H9 (cell line): Measurements from ENCODE around the gene POLN. TPM values are rescaled to one million over a fixed set of nuclear protein-coding genes. Genes with fewer than 3 reads are reported as not detected.

Source experiments
- DNase-seq: peaks from one replicate; pipeline ENCODE4 v3.0.0-alpha.2; 2017
- H2AFZ ChIP-seq: one replicate; pipeline ENCODE4 v1.6.1; 2013; ENCODE audit warnings: mild to moderate bottlenecking, low read length, control low read depth, moderate library complexity
- H2AK5ac ChIP-seq: 2 replicates; pipeline ENCODE4 v1.6.1; 2013; ENCODE audit warnings: low read length, control low read depth, mixed read lengths; ENCODE audit not compliant: insufficient read length
- H2BK120ac ChIP-seq: one replicate; pipeline ENCODE4 v1.6.1; 2013; ENCODE audit warnings: low read depth, mild to moderate bottlenecking, low read length, control low read depth, inconsistent platforms; ENCODE audit not compliant: poor library complexity, severe bottlenecking
- H2BK12ac ChIP-seq: 2 replicates; pipeline ENCODE4 v1.6.1; 2013; ENCODE audit warnings: low read length, control low read depth, mixed read lengths, low read depth; ENCODE audit not compliant: insufficient read length
- H2BK15ac ChIP-seq: 2 replicates; pipeline ENCODE4 v1.6.1; 2013; ENCODE audit warnings: low read depth, low read length, control low read depth
- H2BK20ac ChIP-seq: one replicate; pipeline ENCODE4 v1.6.1; 2013; ENCODE audit warnings: low read depth, mild to moderate bottlenecking, low read length, control low read depth, inconsistent platforms; ENCODE audit not compliant: poor library complexity, severe bottlenecking
- H2BK5ac ChIP-seq: 2 replicates; pipeline ENCODE4 v1.6.1; 2013; ENCODE audit warnings: low read length, control low read depth, mixed read lengths; ENCODE audit not compliant: insufficient read length
- H3K14ac ChIP-seq: 2 replicates; pipeline ENCODE4 v1.6.1; 2013; ENCODE audit warnings: low read length, control low read depth; ENCODE audit not compliant: insufficient read depth
- H3K18ac ChIP-seq: 2 replicates; pipeline ENCODE4 v1.6.1; 2013; ENCODE audit warnings: low read depth, mild to moderate bottlenecking, mixed read lengths, low read length, control low read depth; ENCODE audit not compliant: insufficient read length
- H3K23ac ChIP-seq: 2 replicates; pipeline ENCODE4 v1.6.1; 2013; ENCODE audit warnings: low read length, control low read depth, mixed read lengths, low read depth; ENCODE audit not compliant: insufficient read length
- H3K23me2 ChIP-seq: 2 replicates; pipeline ENCODE4 v1.6.1; 2013; ENCODE audit warnings: low read depth, mild to moderate bottlenecking, mixed read lengths, low read length, control low read depth; ENCODE audit not compliant: insufficient read length, poor library complexity, severe bottlenecking
- H3K27ac ChIP-seq: 2 replicates; pipeline ENCODE4 v1.5.1; 2013; ENCODE audit warnings: low read length, control low read depth, mixed read lengths, low read depth; ENCODE audit not compliant: insufficient read length
- H3K27me3 ChIP-seq: 2 replicates; pipeline ENCODE4 v1.6.1; 2013; ENCODE audit warnings: low read length, control low read depth, inconsistent platforms; ENCODE audit not compliant: insufficient read depth
- H3K4ac ChIP-seq: 2 replicates; pipeline ENCODE4 v1.6.1; 2013; ENCODE audit warnings: low read depth, mild to moderate bottlenecking, control low read depth, inconsistent platforms, low read length, moderate library complexity
- H3K4me1 ChIP-seq: 2 replicates; pipeline ENCODE4 v1.6.1; 2013; ENCODE audit warnings: low read length, control low read depth, inconsistent platforms; ENCODE audit not compliant: insufficient read depth
- H3K4me2 ChIP-seq: 2 replicates; pipeline ENCODE4 v1.6.1; 2013; ENCODE audit warnings: low read length, control low read depth, mixed read lengths; ENCODE audit not compliant: insufficient read length, insufficient read depth
- H3K56ac ChIP-seq: 2 replicates; pipeline ENCODE4 v1.6.1; 2013; ENCODE audit warnings: low read depth, mild to moderate bottlenecking, mixed read lengths, low read length, control low read depth; ENCODE audit not compliant: insufficient read length
- H3K79me1 ChIP-seq: 2 replicates; pipeline ENCODE4 v1.6.1; 2013; ENCODE audit warnings: low read depth, mild to moderate bottlenecking, moderate library complexity, low read length, control low read depth, inconsistent platforms; ENCODE audit not compliant: insufficient read depth, poor library complexity, severe bottlenecking
- H3K79me2 ChIP-seq: 2 replicates; pipeline ENCODE4 v1.6.1; 2013; ENCODE audit warnings: low read length, control low read depth, inconsistent platforms; ENCODE audit not compliant: insufficient read depth
- H3K9ac ChIP-seq: 2 replicates; pipeline ENCODE4 v1.6.1; 2013; ENCODE audit warnings: low read length, control low read depth, mixed read lengths; ENCODE audit not compliant: insufficient read length; ENCODE audit errors: extremely low read depth
- H3K9me3 ChIP-seq: one replicate; pipeline ENCODE4 v1.6.1; 2013; ENCODE audit warnings: low read depth, low read length, inconsistent platforms; ENCODE audit not compliant: control insufficient read depth
- H3T11ph ChIP-seq: one replicate; pipeline ENCODE4 v1.6.1; 2013; ENCODE audit warnings: mild to moderate bottlenecking, low read length, control low read depth, inconsistent platforms
- H4K20me1 ChIP-seq: one replicate; pipeline ENCODE4 v1.6.1; 2013; ENCODE audit not compliant: control insufficient read depth, insufficient read length, insufficient read depth
- H4K5ac ChIP-seq: 2 replicates; pipeline ENCODE4 v1.6.1; 2013; ENCODE audit warnings: low read depth, mild to moderate bottlenecking, mixed read lengths, low read length, control low read depth; ENCODE audit not compliant: insufficient read length
- H4K8ac ChIP-seq: replicated peaks from 2 replicates; pipeline ENCODE4 v1.6.1; 2013; ENCODE audit warnings: low read length, control low read depth, mixed read lengths, low read depth; ENCODE audit not compliant: insufficient read length
- H4K91ac ChIP-seq: 2 replicates; pipeline ENCODE4 v1.6.1; 2013; ENCODE audit warnings: low read depth, mild to moderate bottlenecking, moderate library complexity, mixed read lengths, low read length, control low read depth; ENCODE audit not compliant: insufficient read length
- H3K27ac Mint-ChIP-seq, 3 experiments: 2 replicates in 2 of 3; 3 replicates in 1 of 3; pipeline ENCODE4 v1.8.0; 2020 to 2021; ENCODE audit warnings: mixed read lengths in 3 of 3, mild to moderate bottlenecking in 1 of 3, moderate library complexity in 1 of 3
- H3K27me3 Mint-ChIP-seq: 2 replicates; pipeline ENCODE4 v1.8.0; 2021; ENCODE audit warnings: low read depth, mild to moderate bottlenecking, moderate library complexity, mixed read lengths
- H3K36me3 Mint-ChIP-seq, 3 experiments: 2 replicates in 2 of 3; 3 replicates in 1 of 3; pipeline ENCODE4 v1.8.0; 2020 to 2021; ENCODE audit warnings: low read depth in 3 of 3, mixed read lengths in 3 of 3; ENCODE audit not compliant: insufficient read depth in 1 of 3
- H3K4me1 Mint-ChIP-seq, 2 experiments: 2 replicates each; pipeline ENCODE4 v1.8.0; 2020; ENCODE audit warnings: mixed read lengths in 2 of 2
- H3K4me3 Mint-ChIP-seq, 2 experiments: 2 replicates in 1 of 2; 3 replicates in 1 of 2; pipeline ENCODE4 v1.8.0; 2020 to 2021; ENCODE audit warnings: mild to moderate bottlenecking in 2 of 2, mixed read lengths in 2 of 2, moderate library complexity in 1 of 2
- H3K9me3 Mint-ChIP-seq, 2 experiments: 2 replicates in 1 of 2; 3 replicates in 1 of 2; pipeline ENCODE4 v1.8.0; 2020; ENCODE audit warnings: mild to moderate bottlenecking in 2 of 2, mixed read lengths in 2 of 2, moderate library complexity in 1 of 2
- WGBS: extraction: QIAGEN DNeasy Blood & Tissue Kit; methylation state at CpG from one replicate; pipeline ENCODE4 v1.1.7; 2013; ENCODE audit warnings: missing lambda C conversion rate, low lambda C conversion rate, mixed read lengths; ENCODE audit not compliant: insufficient read length; ENCODE audit errors: extremely low coverage; 5-methylcytosine and 5-hydroxymethylcytosine counted together
- long read RNA-seq: library from polyadenylated mRNA; unstranded; transcript quantifications from one replicate; pipeline ENCODE4 v2.0.0, GENCODE V29; 2020
- total RNA-seq: library from RNA; stranded (reverse); gene quantifications from 2 replicates; pipeline ENCODE4 v1.2.1, GENCODE V29; 2021
- TF ChIP-seq, protein P1 (sequence below): fragments of 200-600 bp; sonication (generic); conservative IDR thresholded peaks from 3 replicates; pipeline ENCODE4 v1.8.0; 2021; ENCODE audit warnings: antibody characterized with exemption, mild to moderate bottlenecking

POLN gene
- 0.74 and 1.5 TPM in 2 replicates for total RNA-seq
- long read RNA-seq, partial matches to known transcripts: 0 of 4 reads
- long read RNA-seq, other reads (novel, unspliced or antisense): 4 of 4 reads

DNA sequence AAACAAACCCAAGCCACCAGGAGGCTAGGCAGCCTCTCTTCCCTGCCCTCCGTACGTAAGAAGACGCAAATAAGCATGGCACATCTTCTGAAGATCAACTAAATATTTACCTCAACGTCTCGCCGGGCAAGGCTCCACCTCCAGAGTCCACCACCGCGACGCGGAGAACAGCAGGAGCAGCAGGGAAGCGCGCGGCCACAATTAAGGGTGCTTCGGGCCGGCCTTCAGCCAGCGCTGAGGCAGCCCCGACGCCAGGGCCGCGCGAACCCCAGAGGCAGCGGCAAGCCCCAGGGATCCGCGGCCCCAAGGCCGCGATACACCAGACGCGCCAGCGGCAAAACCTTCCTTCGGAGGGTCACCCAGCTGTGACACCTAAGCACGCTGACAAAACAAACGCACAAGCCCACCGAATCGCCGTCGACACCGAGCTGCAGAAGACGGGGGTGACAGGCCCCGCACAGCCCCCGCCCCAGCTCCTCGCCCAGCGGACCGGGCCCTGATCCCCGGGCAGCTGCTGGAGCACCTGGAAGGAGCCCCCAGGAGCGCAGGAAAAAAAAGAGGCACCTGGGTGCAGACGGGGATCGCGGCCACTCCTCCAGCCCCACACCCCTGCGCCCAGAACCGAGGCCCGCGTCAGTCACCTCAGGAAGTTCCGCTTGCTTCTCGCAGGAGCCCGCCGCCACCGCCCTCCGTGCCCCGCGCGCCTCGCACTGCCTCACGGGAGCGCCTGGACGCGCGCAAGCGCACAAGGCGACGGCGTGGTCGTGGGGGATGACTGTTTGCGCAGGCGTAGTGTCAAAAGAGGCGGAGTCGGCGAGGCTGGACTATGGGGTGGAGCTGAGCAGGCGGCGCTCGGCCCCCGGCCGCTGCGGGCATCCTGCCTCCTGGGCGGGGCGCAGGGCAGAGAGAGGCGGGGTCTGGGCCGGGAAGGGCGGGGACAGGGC lies at the start of gene POLN, which contains the start of gene HAUS3:
Gene POLN, minus strand, starts transcription at position 712 of the 944 bp plus-strand sequence. CDS start 12,890 bp downstream, outside the sequence.
Gene HAUS3, minus strand, starts transcription at position 712 of the 944 bp plus-strand sequence. CDS start 1,175 bp downstream, outside the sequence.
- Mint-ChIP-seq H3K9me3 (peaks cover 13 to 17% of the 10 kb centered on the region in 2 experiments), H3K4me3 (peak within 1 kb of the TSS; percentile 88 to 93), H3K4me1 (peaks cover 22 to 32% of the 10 kb centered on the region in 2 experiments), H3K27me3 (peaks cover 5% of the 10 kb centered on the region), H3K36me3 (peaks cover 9 to 25% (median 24%) of the 10 kb centered on the region in 3 experiments; a peak in 6 of 7 replicates), H3K27ac (peak within 1 kb of the TSS in 1 of 3 experiments; percentile 38; a peak in 1 of 7 replicates)
- Histone ChIP-seq H3K18ac (no peak within 1 kb of the TSS), H3T11ph (no peak within 1 kb of the TSS), H2BK12ac (no peak within 1 kb of the TSS), H3K14ac (no peak within 1 kb of the TSS), H2BK15ac (no peak within 1 kb of the TSS), H2BK20ac (no peak within 1 kb of the TSS), H4K91ac (no peak within 1 kb of the TSS), H3K27me3 (no peaks in the 10 kb centered on the region), H3K27ac (no peak within 1 kb of the TSS), H3K79me1 (no peaks in the 10 kb centered on the region), H3K4me2 (peak within 1 kb of the TSS; percentile 63), H4K5ac (no peak within 1 kb of the TSS), H3K4me1 (no peaks in the 10 kb centered on the region), H4K8ac (no peak within 1 kb of the TSS), H3K23ac (no peak within 1 kb of the TSS), H3K9ac (peak within 1 kb of the TSS; percentile 71), H2BK120ac (no peak within 1 kb of the TSS), H4K20me1 (no peaks in the 10 kb centered on the region), H3K23me2 (peaks cover 3% of the 10 kb centered on the region), H3K9me3 (no peaks in the 10 kb centered on the region), H2AK5ac (no peak within 1 kb of the TSS), H2AFZ (no peak within 1 kb of the TSS), H2BK5ac (no peak within 1 kb of the TSS), H3K56ac (no peak within 1 kb of the TSS), H3K79me2 (peaks cover 6% of the 10 kb centered on the region; the same call in 1 of the 2 replicates), H3K4ac (no peak within 1 kb of the TSS)
- DNase-seq: peak; percentile 97
- TF ChIP-seq, protein P1, sequence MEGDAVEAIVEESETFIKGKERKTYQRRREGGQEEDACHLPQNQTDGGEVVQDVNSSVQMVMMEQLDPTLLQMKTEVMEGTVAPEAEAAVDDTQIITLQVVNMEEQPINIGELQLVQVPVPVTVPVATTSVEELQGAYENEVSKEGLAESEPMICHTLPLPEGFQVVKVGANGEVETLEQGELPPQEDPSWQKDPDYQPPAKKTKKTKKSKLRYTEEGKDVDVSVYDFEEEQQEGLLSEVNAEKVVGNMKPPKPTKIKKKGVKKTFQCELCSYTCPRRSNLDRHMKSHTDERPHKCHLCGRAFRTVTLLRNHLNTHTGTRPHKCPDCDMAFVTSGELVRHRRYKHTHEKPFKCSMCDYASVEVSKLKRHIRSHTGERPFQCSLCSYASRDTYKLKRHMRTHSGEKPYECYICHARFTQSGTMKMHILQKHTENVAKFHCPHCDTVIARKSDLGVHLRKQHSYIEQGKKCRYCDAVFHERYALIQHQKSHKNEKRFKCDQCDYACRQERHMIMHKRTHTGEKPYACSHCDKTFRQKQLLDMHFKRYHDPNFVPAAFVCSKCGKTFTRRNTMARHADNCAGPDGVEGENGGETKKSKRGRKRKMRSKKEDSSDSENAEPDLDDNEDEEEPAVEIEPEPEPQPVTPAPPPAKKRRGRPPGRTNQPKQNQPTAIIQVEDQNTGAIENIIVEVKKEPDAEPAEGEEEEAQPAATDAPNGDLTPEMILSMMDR: 0 out of 3 replicates have a peak, but pooled peaks have one; percentile 12
- no CpG with 5 or more reads among the region's 88 CpGs for WGBS
